ENCODE results near the gene PBX2. TPM values are rescaled to one million over a fixed set of nuclear protein-coding genes. Genes with fewer than 3 reads are reported as not detected.

Gene PBX2
- total RNA-seq, 1 donor from 2014 or later: 36.5 TPM

DNA sequence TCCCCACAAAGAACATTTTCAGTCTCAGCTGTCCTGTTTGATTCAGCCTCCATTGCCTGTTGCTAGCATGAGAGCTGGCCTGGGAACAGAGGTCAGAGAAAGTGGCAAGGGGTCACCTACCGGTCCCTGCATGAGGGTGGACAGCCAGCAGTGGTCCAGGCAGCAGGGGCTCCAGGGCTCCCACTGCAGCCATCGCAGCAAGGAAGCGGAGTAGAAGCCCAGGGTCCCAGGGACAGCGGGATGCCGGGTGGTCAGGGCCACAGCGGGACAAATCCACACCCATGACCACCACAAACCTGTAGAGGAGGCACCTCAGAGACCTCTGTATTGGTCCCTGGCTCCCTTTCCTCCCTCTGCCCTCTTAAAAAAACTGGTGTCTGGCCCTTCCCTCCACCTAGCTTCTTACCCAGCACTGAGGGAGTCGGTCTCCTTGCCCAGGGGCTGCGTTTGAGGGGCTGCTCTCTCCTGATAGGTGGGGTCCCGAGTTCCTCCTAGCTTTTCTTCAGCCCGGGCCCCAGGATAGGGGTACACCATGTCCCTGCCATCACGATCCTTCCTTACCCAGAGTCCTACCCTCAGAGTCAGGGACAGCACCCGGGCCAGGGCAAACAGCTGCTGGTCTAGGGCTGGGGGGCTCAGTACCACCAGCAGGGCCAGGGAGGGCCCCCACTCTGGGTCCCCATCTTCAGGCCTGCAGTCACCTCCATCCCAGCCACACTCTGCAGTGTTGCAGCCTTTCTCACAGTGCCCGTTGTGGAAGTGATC is 10.9 kb upstream of the PBX2 start:
- Histone ChIP-seq H3K4me1 (peaks cover 18% of the 10 kb centered on the region), H3K4me3 (no peak overlapping the region), H3K27ac (replicated peaks) (no peak overlapping the region), H3K27me3 (ENCODE audit: low read depth) (peaks cover 27% of the 10 kb centered on the region), H3K36me3 (peaks cover 23% of the 10 kb centered on the region), H3K9me3 (replicated peaks) (no peaks in the 10 kb centered on the region)
- TF ChIP-seq, protein P1, sequence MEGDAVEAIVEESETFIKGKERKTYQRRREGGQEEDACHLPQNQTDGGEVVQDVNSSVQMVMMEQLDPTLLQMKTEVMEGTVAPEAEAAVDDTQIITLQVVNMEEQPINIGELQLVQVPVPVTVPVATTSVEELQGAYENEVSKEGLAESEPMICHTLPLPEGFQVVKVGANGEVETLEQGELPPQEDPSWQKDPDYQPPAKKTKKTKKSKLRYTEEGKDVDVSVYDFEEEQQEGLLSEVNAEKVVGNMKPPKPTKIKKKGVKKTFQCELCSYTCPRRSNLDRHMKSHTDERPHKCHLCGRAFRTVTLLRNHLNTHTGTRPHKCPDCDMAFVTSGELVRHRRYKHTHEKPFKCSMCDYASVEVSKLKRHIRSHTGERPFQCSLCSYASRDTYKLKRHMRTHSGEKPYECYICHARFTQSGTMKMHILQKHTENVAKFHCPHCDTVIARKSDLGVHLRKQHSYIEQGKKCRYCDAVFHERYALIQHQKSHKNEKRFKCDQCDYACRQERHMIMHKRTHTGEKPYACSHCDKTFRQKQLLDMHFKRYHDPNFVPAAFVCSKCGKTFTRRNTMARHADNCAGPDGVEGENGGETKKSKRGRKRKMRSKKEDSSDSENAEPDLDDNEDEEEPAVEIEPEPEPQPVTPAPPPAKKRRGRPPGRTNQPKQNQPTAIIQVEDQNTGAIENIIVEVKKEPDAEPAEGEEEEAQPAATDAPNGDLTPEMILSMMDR (IDR thresholded peaks at IDR 0.05; ENCODE audit: borderline replicate concordance): no peak
- DNase-seq: no peak
- intact Hi-C loops (cut with micrococcal nuclease): no loop called here

DNA sequence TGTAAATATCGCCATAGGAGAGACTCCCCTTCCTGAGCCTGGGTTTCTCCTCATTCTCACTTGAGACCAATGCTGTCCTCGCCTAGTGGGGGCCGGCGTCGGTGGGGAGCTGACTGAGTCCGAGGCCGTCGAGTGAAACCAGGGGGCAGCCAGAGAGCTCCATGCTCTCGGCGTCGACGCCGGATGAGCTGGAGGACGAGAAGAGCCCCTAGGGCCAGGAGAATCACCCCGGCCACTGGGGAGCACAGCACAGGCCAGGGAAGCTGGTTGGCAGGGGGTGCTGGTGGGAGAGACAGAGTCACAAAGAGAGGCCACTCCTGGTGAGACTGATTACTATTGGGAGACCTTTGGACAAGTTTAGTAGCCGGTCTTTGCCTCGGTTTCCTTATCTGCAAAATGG is 8.9 kb upstream of the PBX2 start:
- Histone ChIP-seq H3K4me1 (peaks cover 30% of the 10 kb centered on the region), H3K9me3 (replicated peaks) (no peaks in the 10 kb centered on the region), H3K27ac (replicated peaks) (no peak overlapping the region), H3K27me3 (ENCODE audit: low read depth) (peaks cover 24% of the 10 kb centered on the region), H3K36me3 (peaks cover 11% of the 10 kb centered on the region), H3K4me3 (no peak overlapping the region)
- intact Hi-C loops (cut with micrococcal nuclease): no loop called here
- TF ChIP-seq, protein P1 (IDR thresholded peaks at IDR 0.05; ENCODE audit: borderline replicate concordance): no peak
- no peak for DNase-seq

DNA sequence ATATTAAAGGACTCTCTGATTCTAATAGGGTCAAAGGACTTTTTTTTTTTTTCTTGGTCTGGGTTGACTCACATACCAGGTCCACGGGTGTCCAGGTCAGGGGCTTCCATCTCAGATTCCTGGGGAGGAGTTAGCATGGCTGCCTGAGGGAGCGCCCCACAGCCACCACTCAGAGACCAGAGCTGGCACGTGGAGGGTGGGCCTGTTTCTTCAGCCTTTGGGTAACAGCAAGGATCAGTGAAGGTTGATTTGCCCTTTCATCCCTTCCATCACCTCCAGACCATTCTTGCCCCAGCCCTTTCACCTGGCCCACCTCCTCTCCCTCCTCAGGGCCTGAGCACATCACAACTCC is 8.3 kb upstream of the PBX2 start:
- H3K27me3 ChIP-seq (ENCODE audit: low read depth): peaks cover 19% of the 10 kb centered on the region
- TF ChIP-seq, protein P1 (IDR thresholded peaks at IDR 0.05; ENCODE audit: borderline replicate concordance): no peak
- intact Hi-C loops (cut with micrococcal nuclease): no loop called here
- no peaks in the 10 kb centered on the region for H3K9me3 ChIP-seq (replicated peaks)
- H3K27ac ChIP-seq (replicated peaks): peak overlapping the region; percentile 99
- no peak for DNase-seq
- H3K4me3 ChIP-seq: no peak overlapping the region
- peaks cover 7% of the 10 kb centered on the region for H3K36me3 ChIP-seq
- H3K4me1 ChIP-seq: peaks cover 32% of the 10 kb centered on the region

DNA sequence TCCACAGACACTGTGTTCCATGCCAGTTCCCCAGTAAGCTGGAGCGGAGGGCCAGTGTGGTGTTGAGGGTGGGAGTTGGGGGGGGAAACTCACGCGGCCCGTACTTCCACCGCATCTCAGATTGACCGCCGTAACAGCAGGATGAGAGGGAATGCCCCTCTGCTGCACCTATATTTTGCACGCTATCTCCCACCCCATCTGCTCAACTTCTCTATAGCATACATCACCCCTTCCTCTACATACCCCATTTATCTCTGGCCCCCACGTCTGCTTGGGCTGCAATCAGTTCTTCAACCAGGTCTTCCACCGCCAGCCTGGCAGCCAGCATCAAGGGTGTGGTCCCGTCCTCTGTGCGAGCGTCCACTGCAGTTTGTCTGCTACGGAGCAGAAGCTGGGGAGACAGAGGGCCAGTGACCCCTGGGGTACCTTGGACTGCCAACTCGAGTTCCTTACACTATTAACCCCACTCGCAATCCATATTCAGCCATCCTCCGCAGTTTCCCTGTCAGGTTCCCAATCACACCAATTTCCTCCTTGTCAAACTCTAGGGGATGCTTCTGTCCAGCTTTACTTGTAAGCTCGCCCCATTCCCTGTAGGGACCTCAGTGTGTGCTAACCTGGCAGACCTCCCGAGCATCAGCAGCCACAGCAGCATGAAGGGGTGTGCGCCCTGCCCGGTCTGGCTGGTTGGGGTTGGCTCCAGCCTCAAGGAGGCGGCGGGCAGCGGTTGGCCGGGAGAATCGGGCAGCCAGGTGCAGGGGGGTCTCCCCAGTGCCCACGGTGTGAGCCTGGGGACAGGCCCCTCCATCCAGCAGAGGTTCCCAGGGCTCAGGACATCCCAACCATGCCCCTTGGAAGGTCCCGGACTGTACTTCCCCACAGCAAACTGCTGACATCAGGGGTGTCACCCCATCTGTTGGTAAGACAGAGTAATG is 6.9 kb upstream of the PBX2 start:
- Histone ChIP-seq H3K4me3 (peak overlapping the region; percentile 74), H3K36me3 (peaks cover 3% of the 10 kb centered on the region), H3K9me3 (replicated peaks) (no peaks in the 10 kb centered on the region), H3K27ac (replicated peaks) (peak overlapping the region; percentile 99), H3K27me3 (ENCODE audit: low read depth) (peaks cover 8% of the 10 kb centered on the region), H3K4me1 (peaks cover 46% of the 10 kb centered on the region)
- TF ChIP-seq, protein P1 (IDR thresholded peaks at IDR 0.05; ENCODE audit: borderline replicate concordance): no peak
- DNase-seq: peak; percentile 55
- intact Hi-C loops (cut with micrococcal nuclease): no loop called here

DNA sequence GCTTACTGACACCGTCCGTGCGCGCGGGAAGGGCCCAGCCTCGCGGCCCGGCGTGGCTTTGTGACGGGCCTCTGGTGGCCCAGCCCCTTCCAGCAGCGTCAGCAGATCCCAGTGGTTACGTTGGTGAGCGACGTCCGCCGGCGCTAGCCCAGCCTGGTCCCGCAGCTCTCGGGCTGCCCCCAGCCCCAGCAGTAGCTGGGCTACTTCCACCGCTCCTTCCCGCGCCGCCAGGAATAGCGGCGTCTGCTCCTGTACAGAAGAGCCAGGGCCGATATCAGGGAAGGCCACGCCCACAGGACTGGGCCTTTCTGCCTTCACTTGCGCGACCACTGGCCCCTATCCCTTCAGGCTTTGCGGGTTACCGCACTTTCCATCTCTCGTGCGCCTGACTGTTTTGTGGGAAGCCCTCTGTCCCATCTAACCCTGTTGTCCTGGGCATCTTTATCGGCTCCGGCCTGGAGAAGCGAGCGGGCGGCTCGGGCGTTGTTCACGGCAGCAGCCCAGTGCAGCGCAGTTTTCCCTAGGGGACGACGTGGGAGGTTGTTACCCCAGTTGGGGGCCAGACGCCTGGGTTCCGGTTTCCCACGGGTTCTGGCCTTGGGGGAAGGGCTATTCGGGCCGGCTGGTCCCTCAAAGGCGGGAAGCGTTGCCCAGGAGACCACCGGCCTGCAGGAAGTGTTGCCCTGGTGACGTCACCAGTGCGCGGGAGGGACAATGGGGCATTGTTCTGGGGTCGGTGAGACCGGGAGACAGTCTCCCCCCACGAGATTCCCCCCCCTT is 6.1 kb upstream of the PBX2 start:
- intact Hi-C loops (cut with micrococcal nuclease): no loop called here
- DNase-seq: peak; percentile 92
- TF ChIP-seq, protein P1 (IDR thresholded peaks at IDR 0.05; ENCODE audit: borderline replicate concordance): no peak
- H3K4me3 ChIP-seq: peak overlapping the region; percentile 74
- H3K4me1 ChIP-seq: peaks cover 54% of the 10 kb centered on the region
- H3K36me3 ChIP-seq: no peaks in the 10 kb centered on the region
- peak overlapping the region; percentile 99 for H3K27ac ChIP-seq (replicated peaks)
- no peaks in the 10 kb centered on the region for H3K27me3 ChIP-seq (ENCODE audit: low read depth)
- H3K9me3 ChIP-seq (replicated peaks): no peaks in the 10 kb centered on the region
